Stomach (tissue), 9 donors: ENCODE results near the gene IBSP. TPM values are rescaled to one million over a fixed set of nuclear protein-coding genes. Genes with fewer than 3 reads are reported as not detected.

ENCODE experiments used
- DNase-seq, 2 donors: peaks; one replicate each; pipeline versions ENCODE4 v3.0.0 to v3.0.0-alpha.2; 2013 to 2019
- H3K27ac ChIP-seq, 5 donors: fragments of 200-600 bp in 4 of 5; sonication (generic) in 4 of 5; one replicate each; pipeline ENCODE4 v1.5.1; 2013 to 2019; ENCODE audit warnings: mild to moderate bottlenecking in 1 of 5, moderate library complexity in 1 of 5
- H3K27me3 ChIP-seq, 3 donors: fragments of 200-600 bp; sonication (generic); one replicate each; pipeline ENCODE4 v1.5.1; 2017 to 2019; ENCODE audit warnings: mixed run types in 1 of 3
- H3K36me3 ChIP-seq, 4 donors: fragments of 200-600 bp; sonication (generic); 1 replicate in 3 of 4; 2 replicates in 1 of 4; pipeline ENCODE4 v1.5.1; 2016 to 2019
- H3K4me1 ChIP-seq, 4 donors: fragments of 200-600 bp; sonication (generic); one replicate each; pipeline ENCODE4 v1.5.1; 2016 to 2019
- H3K4me3 ChIP-seq, 4 donors: fragments of 200-600 bp; sonication (generic) in 3 of 4; one replicate each; pipeline ENCODE4 v1.5.1; 2016 to 2019; ENCODE audit warnings: mild to moderate bottlenecking in 1 of 4
- H3K9me3 ChIP-seq, 4 donors: fragments of 200-600 bp; sonication (generic); one replicate each; pipeline ENCODE4 v1.5.1; 2016 to 2019
- CTCF ChIP-seq, 7 experiments: fragments of 450-650 bp in 4 of 7; fragments of 200-600 bp in 3 of 7; sonication (generic) in 3 of 7; IDR thresholded peaks; one replicate each; pipeline ENCODE4 v1.5.1; 2016 to 2019; ENCODE audit warnings: antibody characterized with exemption in 7 of 7, control low read depth in 2 of 7, mild to moderate bottlenecking in 1 of 7
- EP300 ChIP-seq: sonication (generic); formaldehyde crosslinking; IDR thresholded peaks from one replicate; pipeline ENCODE4 v1.6.1; 2017; ENCODE audit warnings: antibody characterized with exemption
- POLR2A ChIP-seq, 4 donors: fragments of 450-650 bp; IDR thresholded peaks; one replicate each; pipeline ENCODE4 v1.6.1; 2016; ENCODE audit warnings: antibody characterized with exemption in 4 of 4, control low read depth in 2 of 4, mild to moderate bottlenecking in 1 of 4, moderate library complexity in 1 of 4
- POLR2AphosphoS5 ChIP-seq, 3 donors: sonication (generic); formaldehyde crosslinking; IDR thresholded peaks; one replicate each; pipeline ENCODE4 v1.6.1; 2016; ENCODE audit warnings: antibody characterized with exemption in 3 of 3
- WGBS, 5 donors: extraction: QIAGEN DNeasy Blood & Tissue Kit in 3 of 5; methylation state at CpG; one replicate each; pipeline versions ENCODE4 v1.1.5 to v1.1.7; 2013 to 2018; 5-methylcytosine and 5-hydroxymethylcytosine counted together
- intact Hi-C: fragments of 100-400 bp; cut with DNase I; formaldehyde crosslinking; loops from one replicate; pipeline ENCODE4 v1.15.1; 2023; ENCODE audit warnings: low total_unique reads
- polyA plus RNA-seq, 3 donors: library from polyadenylated mRNA; stranded (reverse); fragments of 200-250 nt; gene quantifications; one replicate each; pipeline ENCODE4 v1.2.3, GENCODE V29; 2013
- total RNA-seq, 5 donors: library from RNA; depleted of rRNA; stranded (reverse); fragments of >200 nt; gene quantifications; one replicate each; pipeline versions ENCODE4 v1.1.0 to v1.2.3, GENCODE V29; 2014 to 2016
- donor health status: healthy with polysubstance abuse.
- donor health status: Bipolar disorder and iron deficiency.
- donor health status: healthy.

Gene IBSP
- total and polyA plus RNA-seq, 8 donors, result not detected

GRCh38 chr4:87823724-87824123, 24.4 kb downstream of the IBSP start:
- Histone ChIP-seq H3K4me3 (no peak overlapping the region), H3K27me3 (no peaks in the 10 kb centered on the region), H3K4me1 (no peaks in the 10 kb centered on the region), H3K9me3 (no peaks in the 10 kb centered on the region), H3K36me3 (no peaks in the 10 kb centered on the region), H3K27ac (no peak overlapping the region)
- intact Hi-C loops, result no loop called here
- no peak for TF ChIP-seq EP300
- TF ChIP-seq POLR2A (IDR thresholded peaks at IDR 0.05), result no peak
- TF ChIP-seq CTCF (IDR thresholded peaks at IDR 0.05), result no peak
- TF ChIP-seq POLR2AphosphoS5 (IDR thresholded peaks at IDR 0.05), result no peak
- 18 to 45% (median 24%) methylated on average over 1 of the region's 1 CpG for WGBS, 5 donors
- DNase-seq, result no peak

- Histone ChIP-seq H3K36me3 (no peaks in the 10 kb centered on the region), H3K4me1 (no peaks in the 10 kb centered on the region), H3K27me3 (no peaks in the 10 kb centered on the region), H3K4me3 (no peak overlapping the region), H3K27ac (no peak overlapping the region), H3K9me3 (no peaks in the 10 kb centered on the region)
- WGBS, 5 donors, result 65 to 77% (median 72%) methylated on average over 1 of the region's 1 CpG
- intact Hi-C loops, result no loop called here
- TF ChIP-seq POLR2A (IDR thresholded peaks at IDR 0.05) (no peak), CTCF (IDR thresholded peaks at IDR 0.05) (no peak), POLR2AphosphoS5 (IDR thresholded peaks at IDR 0.05) (no peak), EP300 (no peak)
- no peak for DNase-seq
These were observed 25.0 kb downstream of the IBSP start for GRCh38 chr4:87824352-87824751.

GRCh38 chr4:87832669-87833068, 33.3 kb downstream of the IBSP start, which contains the start of gene MEPE:
MEPE (plus strand) TSS chr4:87832969; CDS start chr4:87834715, 1,746 bp downstream.
- intact Hi-C loops, result loop anchor here (10.0 kb wide), 1 partner anchor 148 kb away; no protein-coding TSS in a partner anchor
- no peak for TF ChIP-seq CTCF (IDR thresholded peaks at IDR 0.05)
- TF ChIP-seq POLR2AphosphoS5 (IDR thresholded peaks at IDR 0.05), result no peak
- TF ChIP-seq POLR2A (IDR thresholded peaks at IDR 0.05), result no peak
- TF ChIP-seq EP300, result no peak
- Histone ChIP-seq H3K27me3 (no peaks in the 10 kb centered on the region), H3K27ac (no peak within 1 kb of the TSS), H3K4me1 (no peaks in the 10 kb centered on the region), H3K36me3 (no peaks in the 10 kb centered on the region), H3K9me3 (no peaks in the 10 kb centered on the region), H3K4me3 (no peak within 1 kb of the TSS)
- DNase-seq, result no peak
- WGBS, 5 donors, result 82 to 96% (median 91%) methylated on average over 2 of the region's 2 CpGs

GRCh38 chr4:87834401-87834800, 35.0 kb downstream of the IBSP start:
- H3K27ac ChIP-seq, result no peak overlapping the region
- intact Hi-C loops, result loop anchor here (10.0 kb wide), 1 partner anchor 150 kb away; no protein-coding TSS in a partner anchor
- no peaks in the 10 kb centered on the region for H3K36me3 ChIP-seq
- no peaks in the 10 kb centered on the region for H3K9me3 ChIP-seq
- TF ChIP-seq POLR2AphosphoS5 (IDR thresholded peaks at IDR 0.05), result no peak
- no peak for TF ChIP-seq POLR2A (IDR thresholded peaks at IDR 0.05)
- TF ChIP-seq CTCF (IDR thresholded peaks at IDR 0.05), result no peak
- TF ChIP-seq EP300, result no peak
- DNase-seq, result no peak
- WGBS, 5 donors, result 63 to 72% (median 67%) methylated on average over 2 of the region's 2 CpGs
- no peak overlapping the region for H3K4me3 ChIP-seq
- no peaks in the 10 kb centered on the region for H3K27me3 ChIP-seq
- no peaks in the 10 kb centered on the region for H3K4me1 ChIP-seq
